Chondrocyte (in vitro differentiated cells): Measurements from ENCODE around the gene BCL2L13. TPM values are rescaled to one million over a fixed set of nuclear protein-coding genes. Genes with fewer than 3 reads are reported as not detected.
"Not testable (repeated sequence)": the region's sequence is repeated elsewhere in the genome, so short reads cannot be mapped to it uniquely, and the experiment has no call there.

Source experiments
- DNase-seq: peaks from one replicate; pipeline ENCODE4 v3.0.0; 2021; ENCODE audit warnings: mixed read lengths, low spot score
- H3K27ac Mint-ChIP-seq: one replicate; pipeline ENCODE4 v1.8.0; 2021; ENCODE audit warnings: mild to moderate bottlenecking, moderate library complexity, mixed read lengths; ENCODE audit not compliant: unreplicated experiment
- H3K27me3 Mint-ChIP-seq: 2 replicates; pipeline ENCODE4 v1.8.0; 2021; ENCODE audit warnings: low read depth, mixed read lengths
- H3K36me3 Mint-ChIP-seq: 2 replicates; pipeline ENCODE4 v1.8.0; 2021; ENCODE audit warnings: low read depth, mixed read lengths
- H3K4me1 Mint-ChIP-seq: 2 replicates; pipeline ENCODE4 v1.8.0; 2021; ENCODE audit warnings: low read depth, mild to moderate bottlenecking, mixed read lengths
- H3K4me3 Mint-ChIP-seq: one replicate; pipeline ENCODE4 v1.8.0; 2021; ENCODE audit warnings: mild to moderate bottlenecking, moderate library complexity, mixed read lengths; ENCODE audit not compliant: unreplicated experiment
- H3K9me3 Mint-ChIP-seq: 2 replicates; pipeline ENCODE4 v1.8.0; 2021; ENCODE audit warnings: low read depth, mixed read lengths
- CTCF ChIP-seq: fragments of 200-600 bp; sonication (generic); IDR thresholded peaks from 2 replicates; pipeline ENCODE4 v1.5.0; 2021; ENCODE audit warnings: antibody characterized with exemption, mild to moderate bottlenecking, moderate library complexity
- total RNA-seq: library from RNA; stranded (reverse); gene quantifications from 3 replicates; pipeline ENCODE4 v1.2.1, GENCODE V29; 2021

Gene BCL2L13
- total RNA-seq, 1 donor from 2014 or later = 39.6 TPM

DNA sequence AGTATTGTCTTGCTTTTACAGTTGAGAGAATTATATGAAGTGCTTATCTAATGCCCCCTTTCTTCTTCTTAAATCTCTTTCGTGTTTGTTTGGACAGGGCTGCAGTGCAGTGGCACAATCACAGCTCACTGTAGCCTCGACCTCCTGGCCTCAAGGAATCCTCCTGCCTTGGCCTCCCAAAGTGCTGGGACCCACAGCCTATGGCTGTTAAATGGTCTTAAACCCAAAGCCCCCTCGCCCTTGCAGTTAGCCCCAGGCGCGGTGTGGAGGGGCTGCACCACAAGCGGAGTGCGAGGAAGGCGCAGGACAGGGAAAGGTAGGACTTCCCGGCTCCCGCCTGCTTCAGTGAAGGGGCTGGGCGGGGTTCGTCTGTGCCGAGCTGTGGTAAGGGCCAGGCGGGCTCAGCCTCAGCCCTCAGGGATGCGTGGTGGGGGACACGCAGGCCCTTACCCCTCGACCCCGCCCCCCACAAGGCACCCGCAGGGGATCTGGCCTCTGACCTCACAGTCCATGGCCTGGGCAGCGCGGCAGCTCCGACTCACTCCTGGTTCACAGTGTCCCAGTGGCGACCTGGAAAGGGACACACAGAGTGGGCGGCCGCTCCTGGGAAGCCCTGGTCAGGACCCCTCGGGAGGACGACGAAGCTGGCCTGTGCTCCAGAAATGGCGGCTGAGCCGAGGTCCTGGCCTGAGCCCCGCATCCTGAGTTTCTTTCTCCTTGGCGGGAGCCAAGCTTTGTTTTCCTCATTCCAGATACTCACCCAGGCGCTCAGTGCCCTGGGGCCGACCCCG is 111.2 kb downstream of the BCL2L13 start:
- no peaks in the 10 kb centered on the region for H3K9me3 Mint-ChIP-seq
- no peak for TF ChIP-seq CTCF
- H3K27ac Mint-ChIP-seq = no peak overlapping the region
- no peaks in the 10 kb centered on the region for H3K27me3 Mint-ChIP-seq
- no peaks in the 10 kb centered on the region for H3K36me3 Mint-ChIP-seq
- no peaks in the 10 kb centered on the region for H3K4me1 Mint-ChIP-seq
- no peak for DNase-seq
- H3K4me3 Mint-ChIP-seq = no peak overlapping the region

GRCh38 chr22:17751596-17751995 is 113.0 kb downstream of the BCL2L13 start:
- Mint-ChIP-seq H3K27me3 (no peaks in the 10 kb centered on the region), H3K9me3 (no peaks in the 10 kb centered on the region), H3K4me1 (no peaks in the 10 kb centered on the region), H3K4me3 (no peak overlapping the region), H3K36me3 (no peaks in the 10 kb centered on the region), H3K27ac (no peak overlapping the region)
- no peak for DNase-seq
- no peak for TF ChIP-seq CTCF

DNA sequence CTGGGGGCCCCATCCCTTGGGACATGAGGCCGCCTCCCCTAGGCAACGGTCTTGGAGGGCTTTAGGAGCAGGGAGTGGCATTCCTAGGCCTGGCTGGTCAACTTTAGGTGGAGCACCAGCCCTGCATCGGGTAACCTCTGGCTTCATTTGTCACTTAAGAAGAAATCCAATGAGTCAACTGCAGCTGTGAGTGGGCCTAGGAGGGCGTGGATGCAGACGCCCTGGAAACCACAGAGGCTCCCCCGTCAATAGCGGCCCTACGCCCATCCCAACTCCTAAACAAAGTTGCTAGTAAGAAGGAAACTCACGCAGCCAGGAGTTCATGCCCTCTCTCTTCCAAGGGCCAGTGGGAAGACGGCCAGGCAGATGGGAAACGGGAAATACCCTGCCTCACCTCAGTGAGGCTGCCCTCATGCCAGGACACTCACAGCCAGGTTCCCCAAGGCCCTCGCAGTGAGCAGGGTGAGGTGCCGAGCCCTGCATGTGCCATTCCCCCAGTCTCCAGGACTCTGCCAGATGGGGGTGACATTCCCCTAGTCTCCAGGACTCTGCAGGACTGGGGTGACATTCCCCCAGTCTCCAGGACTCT is 114.9 kb downstream of the BCL2L13 start:
- H3K4me3 Mint-ChIP-seq = no peak overlapping the region
- H3K36me3 Mint-ChIP-seq = no peaks in the 10 kb centered on the region
- no peaks in the 10 kb centered on the region for H3K27me3 Mint-ChIP-seq
- H3K27ac Mint-ChIP-seq = no peak overlapping the region
- no peaks in the 10 kb centered on the region for H3K9me3 Mint-ChIP-seq
- no peaks in the 10 kb centered on the region for H3K4me1 Mint-ChIP-seq
- no peak for DNase-seq
- TF ChIP-seq CTCF = no peak

GRCh38 chr22:17754233-17754925 is 115.8 kb downstream of the BCL2L13 start:
- no peaks in the 10 kb centered on the region for H3K4me1 Mint-ChIP-seq
- no peak overlapping the region for H3K27ac Mint-ChIP-seq
- H3K9me3 Mint-ChIP-seq = no peaks in the 10 kb centered on the region
- no peaks in the 10 kb centered on the region for H3K36me3 Mint-ChIP-seq
- no peak for DNase-seq
- H3K27me3 Mint-ChIP-seq = no peaks in the 10 kb centered on the region
- H3K4me3 Mint-ChIP-seq = no peak overlapping the region
- peak; percentile 54 for TF ChIP-seq CTCF

DNA sequence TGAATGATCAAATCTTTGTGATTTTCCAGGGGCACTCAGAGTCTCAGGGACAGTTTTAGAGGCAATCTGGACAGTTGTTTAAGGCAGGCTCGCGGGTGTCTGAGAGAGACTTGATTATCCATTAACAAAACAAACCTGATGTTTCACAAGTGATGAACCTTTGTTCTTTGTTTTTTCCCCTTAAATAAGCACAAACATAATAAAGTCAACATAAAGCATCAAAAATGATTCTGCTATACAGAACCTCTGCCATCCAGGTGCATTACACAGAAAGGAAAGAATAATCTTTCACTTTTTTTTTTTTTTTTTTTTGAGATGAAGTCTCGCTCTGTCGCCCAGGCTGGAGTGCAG is 122.6 kb downstream of the BCL2L13 start:
- DNase-seq = no peak
- no peak for TF ChIP-seq CTCF
- no peaks in the 10 kb centered on the region for H3K9me3 Mint-ChIP-seq
- no peaks in the 10 kb centered on the region for H3K36me3 Mint-ChIP-seq
- no peak overlapping the region for H3K27ac Mint-ChIP-seq
- peaks cover 6% of the 10 kb centered on the region for H3K4me1 Mint-ChIP-seq
- no peak overlapping the region for H3K4me3 Mint-ChIP-seq
- no peaks in the 10 kb centered on the region for H3K27me3 Mint-ChIP-seq

DNA sequence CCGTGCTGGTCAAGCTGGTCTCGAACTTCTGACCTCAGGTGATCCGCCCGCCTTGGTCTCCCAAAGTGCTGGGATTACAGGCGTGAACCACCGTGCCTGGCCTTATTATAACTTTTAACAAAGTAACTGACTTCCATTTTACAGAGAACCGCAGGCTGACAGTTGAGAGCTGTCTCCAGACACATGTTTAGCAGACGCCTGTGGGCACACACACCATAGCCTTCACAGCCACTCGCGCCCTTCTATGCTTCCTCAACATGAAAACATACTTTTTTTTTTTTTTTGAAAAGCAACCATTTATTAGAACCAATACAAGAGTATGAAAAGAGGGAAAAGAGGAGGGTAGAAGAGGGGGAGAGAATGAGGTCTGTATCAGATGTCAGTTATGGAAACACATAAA is 124.9 kb downstream of the BCL2L13 start:
- H3K9me3 Mint-ChIP-seq, DNase-seq, H3K36me3 Mint-ChIP-seq, H3K27me3 Mint-ChIP-seq, H3K4me3 Mint-ChIP-seq, H3K27ac Mint-ChIP-seq, H3K4me1 Mint-ChIP-seq: not testable (repeated sequence)
